ENCODE measurements around the gene SP9.
A peak's percentile ranks its signal among the peaks of the same experiment; 100 is the strongest.

The SP9 gene

GRCh38 chr2:174333017-174333371 is 1.8 kb upstream of the SP9 start:
- WGBS, 2 experiments = 3 to 4% methylated on average over 15 of the region's 15 CpGs
- Histone ChIP-seq H3K36me3 (ENCODE audit: control insufficient read depth, insufficient read depth, low read length) (no peaks in the 10 kb centered on the region), H3K9me3 (ENCODE audit: control insufficient read depth, low read length) (no peaks in the 10 kb centered on the region), H3K4me3 (ENCODE audit: insufficient read depth, low read depth, low read length) (no peak overlapping the region), H3K27me3 (ENCODE audit: control insufficient read depth, insufficient read depth, low read length, poor library complexity, severe bottlenecking) (peaks cover 100% of the 10 kb centered on the region), H3K27ac (ENCODE audit: insufficient read depth, low read depth, low read length, poor library complexity, severe bottlenecking) (no peak overlapping the region), H3K4me1 (ENCODE audit: control insufficient read depth, insufficient read depth, low read length) (peaks cover 36% of the 10 kb centered on the region)

- Histone ChIP-seq H3K4me1 (ENCODE audit: control insufficient read depth, insufficient read depth, low read length) (peaks cover 36% of the 10 kb centered on the region), H3K27ac (ENCODE audit: insufficient read depth, low read depth, low read length, poor library complexity, severe bottlenecking) (no peak overlapping the region), H3K4me3 (ENCODE audit: insufficient read depth, low read depth, low read length) (no peak overlapping the region), H3K27me3 (ENCODE audit: control insufficient read depth, insufficient read depth, low read length, poor library complexity, severe bottlenecking) (peaks cover 100% of the 10 kb centered on the region), H3K36me3 (ENCODE audit: control insufficient read depth, insufficient read depth, low read length) (no peaks in the 10 kb centered on the region), H3K9me3 (ENCODE audit: control insufficient read depth, low read length) (no peaks in the 10 kb centered on the region)
- 1% methylated on average over 41 of the region's 41 CpGs for WGBS, 2 experiments
These were observed 1.1 kb upstream of the SP9 start for GRCh38 chr2:174333372-174334277.

GRCh38 chr2:174334278-174334715 is 457 bp upstream of the SP9 start:
- Histone ChIP-seq H3K9me3 (ENCODE audit: control insufficient read depth, low read length) (no peaks in the 10 kb centered on the region), H3K36me3 (ENCODE audit: control insufficient read depth, insufficient read depth, low read length) (no peaks in the 10 kb centered on the region), H3K4me1 (ENCODE audit: control insufficient read depth, insufficient read depth, low read length) (peaks cover 36% of the 10 kb centered on the region), H3K27me3 (ENCODE audit: control insufficient read depth, insufficient read depth, low read length, poor library complexity, severe bottlenecking) (peaks cover 100% of the 10 kb centered on the region), H3K27ac (ENCODE audit: insufficient read depth, low read depth, low read length, poor library complexity, severe bottlenecking) (no peak overlapping the region), H3K4me3 (ENCODE audit: insufficient read depth, low read depth, low read length) (no peak overlapping the region)
- 2% methylated on average over 9 to 10 of the region's 11 CpGs for WGBS, 2 experiments

- Histone ChIP-seq H3K4me1 (ENCODE audit: control insufficient read depth, insufficient read depth, low read length) (peaks cover 36% of the 10 kb centered on the region), H3K4me3 (ENCODE audit: insufficient read depth, low read depth, low read length) (peak overlapping the region; percentile 32), H3K27ac (ENCODE audit: insufficient read depth, low read depth, low read length, poor library complexity, severe bottlenecking) (no peak overlapping the region), H3K27me3 (ENCODE audit: control insufficient read depth, insufficient read depth, low read length, poor library complexity, severe bottlenecking) (peaks cover 100% of the 10 kb centered on the region), H3K36me3 (ENCODE audit: control insufficient read depth, insufficient read depth, low read length) (no peaks in the 10 kb centered on the region), H3K9me3 (ENCODE audit: control insufficient read depth, low read length) (no peaks in the 10 kb centered on the region)
- WGBS, 2 experiments = 1% methylated on average over 44 to 46 of the region's 47 CpGs
These were observed 667 bp downstream of the SP9 start for GRCh38 chr2:174335254-174335987.

- 0% methylated on average over 54 of the region's 54 CpGs for WGBS, 2 experiments
- Histone ChIP-seq H3K9me3 (ENCODE audit: control insufficient read depth, low read length) (no peaks in the 10 kb centered on the region), H3K4me1 (ENCODE audit: control insufficient read depth, insufficient read depth, low read length) (peaks cover 36% of the 10 kb centered on the region), H3K27me3 (ENCODE audit: control insufficient read depth, insufficient read depth, low read length, poor library complexity, severe bottlenecking) (peaks cover 100% of the 10 kb centered on the region), H3K36me3 (ENCODE audit: control insufficient read depth, insufficient read depth, low read length) (no peaks in the 10 kb centered on the region), H3K4me3 (ENCODE audit: insufficient read depth, low read depth, low read length) (peak overlapping the region; percentile 32), H3K27ac (ENCODE audit: insufficient read depth, low read depth, low read length, poor library complexity, severe bottlenecking) (no peak overlapping the region)
These were observed 1.3 kb downstream of the SP9 start for GRCh38 chr2:174335988-174336500.

- H3K36me3 ChIP-seq (ENCODE audit: control insufficient read depth, insufficient read depth, low read length) = no peaks in the 10 kb centered on the region
- peak overlapping the region; percentile 32 for H3K4me3 ChIP-seq (ENCODE audit: insufficient read depth, low read depth, low read length)
- H3K4me1 ChIP-seq (ENCODE audit: control insufficient read depth, insufficient read depth, low read length) = peaks cover 30% of the 10 kb centered on the region
- no peaks in the 10 kb centered on the region for H3K9me3 ChIP-seq (ENCODE audit: control insufficient read depth, low read length)
- no peak overlapping the region for H3K27ac ChIP-seq (ENCODE audit: insufficient read depth, low read depth, low read length, poor library complexity, severe bottlenecking)
- 0% methylated on average over 102 of the region's 102 CpGs for WGBS, 2 experiments
- H3K27me3 ChIP-seq (ENCODE audit: control insufficient read depth, insufficient read depth, low read length, poor library complexity, severe bottlenecking) = peaks cover 100% of the 10 kb centered on the region
These were observed 2.0 kb downstream of the SP9 start for GRCh38 chr2:174336501-174337336.

- Histone ChIP-seq H3K36me3 (ENCODE audit: control insufficient read depth, insufficient read depth, low read length) (no peaks in the 10 kb centered on the region), H3K27me3 (ENCODE audit: control insufficient read depth, insufficient read depth, low read length, poor library complexity, severe bottlenecking) (peaks cover 100% of the 10 kb centered on the region), H3K27ac (ENCODE audit: insufficient read depth, low read depth, low read length, poor library complexity, severe bottlenecking) (no peak overlapping the region), H3K4me3 (ENCODE audit: insufficient read depth, low read depth, low read length) (peak overlapping the region; percentile 32), H3K9me3 (ENCODE audit: control insufficient read depth, low read length) (no peaks in the 10 kb centered on the region), H3K4me1 (ENCODE audit: control insufficient read depth, insufficient read depth, low read length) (peaks cover 23% of the 10 kb centered on the region)
- 0% methylated on average over 72 of the region's 74 CpGs for WGBS, 2 experiments
These were observed 2.8 kb downstream of the SP9 start for GRCh38 chr2:174337337-174338146.

- Histone ChIP-seq H3K27me3 (ENCODE audit: control insufficient read depth, insufficient read depth, low read length, poor library complexity, severe bottlenecking) (peaks cover 100% of the 10 kb centered on the region), H3K4me3 (ENCODE audit: insufficient read depth, low read depth, low read length) (no peak overlapping the region), H3K36me3 (ENCODE audit: control insufficient read depth, insufficient read depth, low read length) (no peaks in the 10 kb centered on the region), H3K27ac (ENCODE audit: insufficient read depth, low read depth, low read length, poor library complexity, severe bottlenecking) (no peak overlapping the region), H3K4me1 (ENCODE audit: control insufficient read depth, insufficient read depth, low read length) (peaks cover 19% of the 10 kb centered on the region), H3K9me3 (ENCODE audit: control insufficient read depth, low read length) (no peaks in the 10 kb centered on the region)
- WGBS, 2 experiments = 0 to 2% methylated on average over 1 to 2 of the region's 7 CpGs
These were observed 3.4 kb downstream of the SP9 start for GRCh38 chr2:174338147-174338605.

Measured in ectodermal cell (in vitro differentiated cells).